ENCODE measurements around the gene SPN.
"Not testable (repeated sequence)": the region's sequence is repeated elsewhere in the genome, so short reads cannot be mapped to it uniquely, and the experiment has no call there.

The SPN gene

DNA sequence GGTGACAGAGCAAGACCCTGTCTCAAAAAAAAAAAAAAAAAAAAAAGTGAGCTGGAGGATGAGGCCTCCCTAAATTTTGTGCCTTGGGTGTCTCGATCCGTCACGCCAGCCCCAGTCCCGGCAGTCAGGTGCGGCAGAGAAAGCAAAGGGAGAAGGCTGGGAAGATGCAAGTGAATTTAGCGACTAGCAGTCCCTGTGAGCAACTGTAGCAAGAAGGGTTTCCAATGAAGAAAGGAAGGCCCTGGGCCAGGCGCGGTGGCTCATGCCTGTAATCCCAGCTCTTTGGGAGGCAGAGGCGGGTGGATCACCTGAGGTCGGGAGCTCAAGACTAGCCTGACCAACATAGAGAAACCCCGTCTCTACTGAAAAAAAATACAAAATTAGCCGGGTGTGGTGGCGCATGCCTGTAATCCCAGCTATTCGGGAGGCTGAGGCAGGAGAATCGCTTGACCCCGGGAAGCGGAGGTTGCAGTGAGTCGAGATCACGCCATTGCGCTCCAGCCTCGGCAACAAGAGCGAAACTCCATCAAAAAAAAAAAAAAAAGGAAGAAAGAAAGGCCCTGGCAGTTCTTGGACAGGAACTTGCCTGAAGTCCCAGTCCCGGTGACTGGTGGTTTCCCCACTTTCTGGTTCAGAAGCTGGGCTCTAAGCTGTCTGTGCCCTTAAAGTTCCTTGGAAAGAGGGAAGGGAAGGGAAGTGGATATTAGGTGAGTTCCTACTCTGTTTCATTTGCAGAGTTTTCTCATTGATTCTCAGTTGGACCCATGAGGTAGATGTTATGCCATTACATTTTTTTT is 14.1 kb downstream of the SPN start:
- DNase-seq (ENCODE audit: low read depth) = no peak

DNA sequence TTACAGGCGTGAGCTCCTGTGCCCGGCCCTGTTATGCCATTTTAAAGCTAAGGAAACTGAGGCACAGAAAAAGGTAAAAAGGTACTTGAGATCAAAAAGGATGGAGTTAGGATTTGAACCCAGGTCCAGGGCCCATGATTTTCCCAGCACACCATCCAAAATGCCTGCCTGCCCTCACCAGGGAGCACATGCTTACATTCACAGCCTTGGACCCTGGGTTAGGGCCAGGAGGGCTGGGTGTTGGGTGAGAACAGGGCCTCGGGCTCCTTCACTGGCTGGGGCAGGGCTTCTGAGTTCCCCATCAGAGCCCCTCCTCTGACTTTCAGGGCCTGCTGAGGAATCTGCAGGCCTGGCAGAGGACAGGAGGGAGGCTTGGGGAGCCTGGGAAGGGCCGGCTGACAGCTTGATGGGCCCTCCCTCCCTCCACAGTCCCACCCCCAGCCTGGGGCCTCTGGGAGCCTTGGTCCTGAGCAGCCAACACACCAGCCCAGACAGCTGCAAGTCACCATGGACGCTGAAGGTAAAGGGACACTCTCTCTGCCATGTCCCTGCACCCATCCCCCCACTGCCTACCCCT is 15.7 kb downstream of the SPN start, which contains the start of gene QPRT:
QPRT (plus strand) TSS at position 490 of the 577 bp plus-strand sequence; CDS start at position 508, 18 bp downstream.
- DNase-seq (ENCODE audit: low read depth) = no peak

DNA sequence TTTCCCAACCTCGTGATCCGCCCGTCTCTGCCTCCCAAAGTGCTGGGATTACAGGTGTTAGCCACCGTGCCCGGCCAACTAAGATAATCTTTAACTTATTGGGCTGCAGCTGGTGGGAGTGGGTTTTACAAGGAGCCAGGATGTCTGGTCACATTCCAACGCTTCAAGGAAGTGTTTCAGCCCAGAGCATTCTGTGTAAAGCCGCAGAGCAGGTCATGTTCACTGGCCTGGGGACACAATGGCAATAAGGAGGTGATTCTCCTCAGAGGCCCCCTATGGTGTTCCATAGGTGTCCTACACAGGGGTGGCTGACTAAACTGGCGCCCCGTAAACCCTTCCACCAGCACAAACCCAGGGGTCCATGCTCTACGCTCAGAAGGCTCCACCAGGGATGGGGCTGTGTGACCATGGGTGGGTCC is 17.1 kb downstream of the SPN start:
- DNase-seq (ENCODE audit: low read depth) = no peak

DNA sequence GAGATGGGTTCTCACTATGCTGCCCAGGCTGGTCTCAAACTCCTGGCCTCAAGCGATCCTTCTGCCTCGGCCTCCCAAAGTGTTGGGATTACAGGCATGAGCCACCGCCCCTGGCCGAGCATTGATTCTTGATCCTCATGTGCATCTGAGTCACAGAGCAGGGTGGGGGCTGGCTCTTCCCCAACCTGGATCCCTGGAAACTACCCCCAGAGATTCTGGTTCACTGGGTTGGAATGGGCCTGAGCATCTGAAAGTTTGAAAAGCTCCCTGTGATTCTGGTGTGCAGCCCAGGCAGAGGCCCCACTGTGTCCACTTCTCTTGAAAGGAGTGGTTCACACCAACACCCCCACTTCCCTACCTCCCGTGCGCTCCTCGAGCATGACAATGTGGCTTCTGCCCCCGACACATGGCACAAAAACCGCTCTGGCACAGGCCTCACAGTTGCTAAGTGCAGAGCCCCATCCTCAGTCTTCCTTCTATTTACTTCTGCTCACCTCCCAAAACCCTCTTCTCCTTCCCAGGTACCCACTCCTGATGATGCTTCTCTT is 20.6 kb downstream of the SPN start:
- no peak for DNase-seq (ENCODE audit: low read depth)

DNA sequence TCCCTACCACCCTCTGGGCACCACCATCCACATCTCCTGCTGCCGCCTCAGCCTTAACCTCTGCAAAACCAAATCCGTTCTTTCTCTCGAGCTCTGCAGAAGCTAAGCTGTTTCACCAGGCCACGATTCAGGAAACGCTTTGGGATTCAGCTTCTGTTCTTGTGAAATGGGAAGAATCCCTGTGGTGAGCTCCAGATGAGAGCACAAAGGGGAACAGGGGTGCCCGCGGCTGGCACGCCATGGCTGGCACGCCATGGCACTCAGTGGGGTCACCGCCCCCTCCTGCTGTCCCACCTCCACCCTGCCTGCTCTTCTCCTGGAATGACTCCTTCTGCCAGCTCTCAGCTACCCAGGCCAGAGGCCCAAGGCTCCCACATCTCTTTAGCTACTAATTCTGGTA is 21.6 kb downstream of the SPN start:
- DNase-seq (ENCODE audit: low read depth) = no peak

DNA sequence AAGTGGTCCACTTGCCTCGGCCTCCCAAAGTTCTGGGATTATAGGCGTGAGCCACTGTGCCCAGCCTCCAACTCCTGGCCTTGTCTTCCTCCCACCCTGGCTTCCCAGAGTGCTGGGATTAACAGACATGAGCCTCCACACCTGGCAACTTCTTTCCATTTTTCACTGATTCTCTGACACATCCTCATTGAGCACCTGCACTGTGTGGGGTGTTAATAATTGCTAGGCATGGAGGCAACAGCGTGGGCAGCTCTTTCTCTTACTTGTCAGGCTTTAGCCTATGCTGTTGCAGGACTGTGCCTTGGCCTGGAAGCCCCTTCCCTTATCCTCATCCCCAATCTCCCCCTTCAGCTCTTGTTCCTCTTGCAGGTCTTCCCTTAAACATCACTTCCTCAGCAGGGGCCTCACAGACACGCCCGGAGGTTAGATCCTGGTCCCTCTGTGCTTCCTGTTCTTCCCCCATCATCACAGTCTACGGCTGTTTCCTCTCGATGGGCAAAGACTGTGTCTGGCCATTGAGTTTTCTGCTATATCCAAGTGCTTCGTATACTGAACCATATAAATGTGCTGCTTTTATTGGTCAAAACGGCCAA is 23.8 kb downstream of the SPN start:
- no peak for DNase-seq (ENCODE audit: low read depth)

DNA sequence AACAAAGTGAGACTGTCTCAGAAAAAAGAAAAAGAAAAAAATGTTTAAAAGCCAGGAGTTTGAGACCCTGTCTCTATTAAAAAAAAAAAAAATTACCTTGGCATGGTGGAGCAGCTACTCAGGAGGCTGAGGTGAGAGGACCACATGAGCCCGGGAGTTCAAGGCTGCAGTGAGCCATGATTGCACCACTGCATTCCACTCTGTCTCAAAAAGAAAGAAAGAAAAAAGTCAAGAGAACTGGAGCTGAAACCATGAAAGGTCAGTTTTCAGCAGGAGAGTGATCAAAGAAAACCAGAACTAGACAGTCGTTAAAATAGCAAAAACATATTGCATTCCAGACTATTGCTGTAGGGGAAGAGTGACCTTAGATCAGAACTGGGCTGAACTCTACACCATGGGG is 24.7 kb downstream of the SPN start:
- DNase-seq (ENCODE audit: low read depth) = no peak

DNA sequence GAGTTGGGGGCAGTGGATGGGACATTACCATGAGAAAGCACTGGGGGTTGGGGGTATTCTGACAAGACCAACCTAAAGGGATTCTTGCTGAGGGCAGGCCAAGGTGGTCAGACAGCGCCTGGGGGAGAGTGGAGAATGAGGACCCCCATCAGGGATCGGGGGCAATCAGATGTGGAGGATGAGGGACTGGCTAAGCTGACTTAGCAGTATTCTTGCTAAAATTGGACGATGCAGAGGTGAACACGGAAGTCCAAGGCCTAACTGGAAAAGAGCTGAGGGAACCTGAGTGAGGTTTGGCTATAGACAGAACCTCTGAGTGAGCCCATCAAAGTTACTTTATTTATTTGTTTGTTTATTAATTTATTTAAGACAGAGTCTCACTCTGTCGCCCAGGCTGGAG is 25.1 kb downstream of the SPN start:
- DNase-seq (ENCODE audit: low read depth) = no peak

DNA sequence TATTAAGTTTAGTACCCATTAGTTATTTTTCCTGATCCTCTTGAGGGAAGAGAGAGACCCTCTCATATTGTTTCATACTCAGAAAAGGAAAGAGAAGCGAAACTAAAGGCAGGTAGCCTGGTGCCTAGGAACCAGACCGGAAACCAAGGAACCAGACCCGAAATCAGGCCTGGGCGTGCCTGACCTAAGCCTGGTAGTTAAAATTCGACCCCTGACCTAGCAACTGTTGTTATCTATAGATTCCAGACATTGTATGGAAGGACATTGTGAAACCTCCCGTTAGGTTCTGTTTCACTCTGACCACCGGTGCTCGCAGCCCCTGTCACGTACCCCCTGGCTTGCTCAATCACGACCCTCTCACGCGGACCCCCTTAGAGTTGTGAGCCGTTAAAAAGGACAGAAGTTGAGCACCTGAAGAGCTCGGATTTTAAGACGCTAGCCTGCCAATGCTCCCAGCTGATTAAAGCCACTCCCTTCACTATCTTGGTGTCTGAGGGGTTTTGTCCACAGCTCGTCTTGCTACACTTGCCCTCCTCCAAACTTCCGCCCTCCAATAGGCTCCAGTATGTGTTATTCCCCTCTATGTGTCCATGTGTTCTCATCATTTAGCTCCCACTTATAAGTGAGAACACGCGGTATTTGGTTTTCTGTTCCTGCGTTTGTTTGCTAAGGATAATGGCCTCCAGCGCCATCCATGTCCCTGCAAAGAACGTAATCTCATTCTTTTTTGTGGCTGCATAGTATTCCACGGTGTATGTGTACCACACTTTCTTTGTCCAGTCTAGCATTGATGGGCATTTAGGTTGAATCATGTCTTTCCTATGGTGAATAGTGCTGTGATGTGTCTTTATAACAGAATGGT is 26.7 kb downstream of the SPN start:
- DNase-seq (ENCODE audit: low read depth) = not testable (repeated sequence)

DNA sequence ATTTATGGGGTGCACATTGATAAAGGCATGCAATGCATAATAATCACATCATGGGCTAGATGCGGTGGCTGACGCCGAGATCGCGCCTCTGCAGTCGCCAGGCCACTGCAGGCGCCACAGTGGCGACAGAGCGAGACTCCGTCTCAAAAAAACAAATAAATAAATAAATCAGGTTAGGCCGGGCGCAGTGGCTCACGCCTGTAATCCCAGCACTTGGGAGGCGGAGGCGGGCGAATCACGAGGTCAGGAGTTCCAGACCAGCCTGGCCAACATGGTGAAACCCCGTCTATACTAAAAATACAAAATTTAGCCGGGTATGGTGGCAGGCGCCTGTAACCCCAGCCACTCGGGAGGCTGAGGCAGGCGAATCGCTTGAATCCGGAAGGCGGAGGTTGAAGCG is 29.6 kb downstream of the SPN start:
- DNase-seq (ENCODE audit: low read depth) = not testable (repeated sequence)

DNA sequence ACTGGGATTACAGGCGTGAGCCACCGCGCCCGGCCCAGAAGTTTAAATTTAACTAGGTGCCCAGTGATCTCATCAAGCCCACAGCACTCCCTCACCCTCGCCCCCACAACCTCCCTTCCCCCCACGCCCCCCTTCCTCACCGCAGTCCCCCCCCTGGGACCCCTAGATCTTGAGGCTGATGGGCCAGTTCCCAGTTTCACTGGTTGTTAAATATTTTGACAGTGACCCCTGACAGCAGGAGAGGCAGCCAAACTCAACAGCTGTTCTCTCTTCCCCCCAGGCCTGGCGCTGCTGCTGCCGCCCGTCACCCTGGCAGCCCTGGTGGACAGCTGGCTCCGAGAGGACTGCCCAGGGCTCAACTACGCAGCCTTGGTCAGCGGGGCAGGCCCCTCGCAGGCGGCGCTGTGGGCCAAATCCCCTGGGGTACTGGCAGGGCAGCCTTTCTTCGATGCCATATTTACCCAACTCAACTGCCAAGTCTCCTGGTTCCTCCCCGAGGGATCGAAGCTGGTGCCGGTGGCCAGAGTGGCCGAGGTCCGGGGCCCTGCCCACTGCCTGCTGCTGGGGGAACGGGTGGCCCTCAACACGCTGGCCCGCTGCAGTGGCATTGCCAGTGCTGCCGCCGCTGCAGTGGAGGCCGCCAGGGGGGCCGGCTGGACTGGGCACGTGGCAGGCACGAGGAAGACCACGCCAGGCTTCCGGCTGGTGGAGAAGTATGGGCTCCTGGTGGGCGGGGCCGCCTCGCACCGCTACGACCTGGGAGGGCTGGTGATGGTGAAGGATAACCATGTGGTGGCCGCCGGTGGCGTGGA is 31.5 kb downstream of the SPN start:
- DNase-seq (ENCODE audit: low read depth) = no peak

DNA sequence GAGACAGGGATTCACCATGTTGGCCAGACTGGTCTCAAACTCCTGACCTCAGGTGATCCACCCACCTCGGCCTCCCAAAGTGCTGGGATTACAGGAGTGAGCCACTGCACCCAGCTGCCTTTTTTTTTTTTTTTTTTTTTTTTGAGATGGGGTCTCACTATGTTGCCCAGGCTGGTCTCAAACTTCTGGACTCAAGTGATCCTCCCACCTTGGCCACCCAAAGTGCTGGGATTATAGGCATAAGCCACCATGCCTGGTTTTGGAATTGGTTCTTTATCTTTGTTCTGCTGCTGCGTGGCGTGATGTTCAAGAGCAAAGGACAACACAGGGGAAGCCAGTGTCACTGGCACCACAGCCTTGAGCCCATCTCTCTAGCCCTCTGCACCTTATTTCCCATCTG is 32.6 kb downstream of the SPN start:
- not testable (repeated sequence) for DNase-seq (ENCODE audit: low read depth)

DNA sequence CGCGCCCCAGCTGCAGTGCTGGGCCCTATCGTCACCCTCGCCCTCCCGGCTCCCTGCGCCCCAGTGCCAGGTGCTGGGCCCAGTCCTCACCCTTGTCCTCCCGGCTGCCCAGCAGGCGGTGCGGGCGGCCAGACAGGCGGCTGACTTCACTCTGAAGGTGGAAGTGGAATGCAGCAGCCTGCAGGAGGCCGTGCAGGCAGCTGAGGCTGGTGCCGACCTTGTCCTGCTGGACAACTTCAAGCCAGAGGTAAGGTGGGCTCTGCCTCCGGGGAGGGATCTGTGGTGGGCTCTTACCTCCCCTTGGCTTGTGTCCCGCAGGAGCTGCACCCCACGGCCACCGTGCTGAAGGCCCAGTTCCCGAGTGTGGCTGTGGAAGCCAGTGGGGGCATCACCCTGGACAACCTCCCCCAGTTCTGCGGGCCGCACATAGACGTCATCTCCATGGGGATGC is 33.9 kb downstream of the SPN start:
- no peak for DNase-seq (ENCODE audit: low read depth)

DNA sequence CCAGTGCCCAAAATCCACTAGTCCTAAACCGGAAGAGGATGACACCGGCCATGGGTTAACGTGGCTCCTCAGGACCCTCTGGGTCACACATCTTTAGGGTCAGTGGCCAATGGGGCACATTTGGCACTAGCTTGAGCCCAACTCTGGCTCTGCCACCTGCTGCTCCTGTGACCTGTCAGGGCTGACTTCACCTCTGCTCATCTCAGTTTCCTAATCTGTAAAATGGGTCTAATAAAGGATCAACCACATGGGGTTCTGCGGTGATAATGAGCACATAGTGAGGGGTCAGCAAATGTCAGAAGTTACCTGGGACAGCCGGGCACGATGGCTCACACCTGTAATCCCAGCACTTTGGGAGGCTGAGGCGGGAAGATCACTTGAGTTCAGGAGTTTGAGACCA is 34.3 kb downstream of the SPN start:
- DNase-seq (ENCODE audit: low read depth) = no peak

DNA sequence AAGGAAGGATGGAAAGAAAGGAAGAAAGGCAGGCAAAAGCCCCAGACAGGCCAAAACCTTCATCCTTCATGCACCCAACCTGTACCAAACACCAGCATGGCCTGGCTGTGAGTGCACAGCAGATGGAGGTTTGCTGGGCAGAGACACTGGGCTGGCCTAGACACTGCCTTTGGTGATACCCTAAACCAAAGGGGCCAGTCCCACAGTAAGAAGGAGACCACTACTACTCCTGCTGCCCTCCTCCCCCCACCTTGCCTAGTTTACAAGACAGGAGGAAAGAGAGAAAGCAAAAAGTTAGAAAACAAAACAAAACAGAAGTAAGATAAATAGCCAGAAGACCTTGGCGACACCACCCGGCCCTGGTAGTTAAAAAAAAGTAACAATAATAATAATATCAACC is 35.0 kb downstream of the SPN start:
- DNase-seq (ENCODE audit: low read depth) = no peak

DNA sequence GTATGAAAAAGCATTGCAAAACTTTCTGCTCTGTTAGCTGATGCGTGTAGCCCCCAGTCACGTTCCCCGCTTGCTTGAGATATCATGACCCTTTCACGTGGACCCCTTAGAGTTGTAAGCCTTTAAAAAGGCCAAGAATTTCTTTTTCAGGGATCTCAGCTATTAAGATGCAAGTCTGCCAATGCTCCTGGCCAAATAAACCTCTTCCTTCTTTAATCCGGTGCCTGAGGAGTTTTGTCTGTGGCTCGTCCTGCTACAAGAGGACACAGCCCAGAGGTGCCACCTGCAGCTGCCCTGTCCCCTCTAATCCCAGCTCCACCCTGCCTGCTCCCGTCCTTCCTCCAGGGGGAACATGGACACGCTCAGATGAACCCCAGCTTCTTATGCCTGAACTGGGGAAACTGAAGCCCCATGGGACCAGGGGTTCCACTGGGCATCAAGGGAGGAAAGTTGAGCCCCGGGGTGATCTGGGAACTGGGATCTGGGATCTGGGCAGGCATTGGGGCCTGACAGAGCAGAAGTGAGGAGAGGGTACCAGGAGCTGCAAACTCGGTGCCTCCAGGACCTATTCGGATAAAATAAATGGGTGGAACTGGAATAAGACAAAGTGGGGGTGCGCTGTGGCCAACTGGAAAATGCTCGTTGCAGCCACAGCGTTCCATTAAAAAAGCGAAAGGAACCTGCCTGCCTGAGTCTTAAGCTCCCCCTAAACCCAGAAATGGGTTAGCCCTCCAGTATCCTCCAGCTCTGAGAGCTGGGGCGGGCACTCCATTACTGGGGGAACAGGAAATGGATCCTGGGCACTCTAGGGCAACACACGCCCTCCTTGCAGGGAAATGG is 35.7 kb downstream of the SPN start:
- no peak for DNase-seq (ENCODE audit: low read depth)

DNA sequence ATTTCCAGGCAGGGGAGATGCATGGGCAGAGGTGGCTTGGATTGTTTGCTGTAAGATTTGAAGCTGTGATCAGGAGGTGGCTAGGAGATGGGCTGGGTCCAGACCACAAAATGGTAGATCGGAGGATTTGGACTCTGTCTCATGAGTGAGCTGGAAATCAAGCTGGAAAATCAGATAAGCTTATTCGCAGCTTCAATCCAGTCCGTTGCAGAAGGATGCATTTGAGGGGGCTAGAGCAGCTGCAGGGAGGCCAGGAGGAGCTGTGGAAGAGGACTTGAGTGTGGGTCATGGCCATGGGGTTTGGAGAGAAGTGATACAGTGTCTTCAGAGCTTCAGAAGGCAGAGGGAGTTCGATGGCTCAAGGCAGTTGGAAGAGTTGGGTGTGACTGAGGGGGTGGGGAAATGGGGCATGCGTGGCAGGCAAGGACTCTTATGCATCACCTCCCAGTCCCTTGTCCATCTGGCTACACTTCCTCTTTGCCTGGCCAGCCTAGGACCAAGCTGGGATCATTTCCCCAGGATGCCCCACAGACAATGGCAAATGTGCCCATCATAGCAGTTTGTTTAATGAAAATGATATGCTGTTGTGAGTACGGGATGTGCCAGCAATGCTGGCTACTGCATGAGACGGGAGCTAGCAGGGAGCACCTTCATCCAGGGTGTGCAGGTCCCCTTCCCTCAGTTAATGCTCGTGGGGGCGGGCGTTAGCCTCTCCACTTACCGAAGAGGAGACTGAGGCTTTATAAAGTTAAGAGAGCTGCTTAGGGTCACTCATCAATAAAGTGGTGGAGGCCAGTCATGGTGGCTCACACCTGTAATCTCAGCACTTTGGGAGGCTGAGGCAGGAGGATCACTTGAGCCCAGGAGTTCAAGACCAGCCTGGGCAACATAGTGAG is 36.5 kb downstream of the SPN start:
- no peak for DNase-seq (ENCODE audit: low read depth)

DNA sequence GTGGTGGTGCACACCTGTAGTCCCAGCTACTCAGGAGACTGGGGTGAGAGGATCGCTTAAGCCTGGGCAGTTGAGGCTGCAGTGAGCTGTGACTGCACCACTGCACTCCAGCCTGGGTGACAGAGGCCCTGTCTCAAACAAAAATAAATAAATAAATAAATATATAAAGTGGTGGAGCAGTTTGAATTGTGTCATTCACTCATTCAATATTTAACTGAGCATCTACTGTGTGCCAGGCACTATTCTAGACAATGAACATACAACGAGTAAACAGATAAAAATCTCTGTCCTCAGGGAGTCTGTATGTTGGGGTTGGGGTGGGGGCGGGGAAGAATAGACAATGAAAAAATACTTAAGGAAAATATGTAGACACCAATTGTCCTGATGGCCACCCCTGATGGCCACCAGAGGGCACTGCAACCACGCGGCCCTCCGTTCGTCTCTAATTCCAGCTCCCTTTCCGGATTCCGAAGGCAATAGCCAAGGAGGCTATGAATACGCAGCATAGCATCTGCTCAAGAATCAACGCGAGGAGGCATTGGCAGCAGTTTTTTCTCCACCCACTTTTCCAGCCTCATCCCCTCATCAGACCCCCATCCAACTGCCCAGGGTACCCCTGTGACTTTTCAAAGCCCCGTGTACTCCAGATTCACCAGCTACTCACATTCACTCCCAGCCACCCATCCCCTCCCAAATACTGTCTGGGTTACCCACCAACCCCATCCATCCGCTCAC is 37.4 kb downstream of the SPN start:
- peak; percentile 73 for DNase-seq (ENCODE audit: low read depth)

DNA sequence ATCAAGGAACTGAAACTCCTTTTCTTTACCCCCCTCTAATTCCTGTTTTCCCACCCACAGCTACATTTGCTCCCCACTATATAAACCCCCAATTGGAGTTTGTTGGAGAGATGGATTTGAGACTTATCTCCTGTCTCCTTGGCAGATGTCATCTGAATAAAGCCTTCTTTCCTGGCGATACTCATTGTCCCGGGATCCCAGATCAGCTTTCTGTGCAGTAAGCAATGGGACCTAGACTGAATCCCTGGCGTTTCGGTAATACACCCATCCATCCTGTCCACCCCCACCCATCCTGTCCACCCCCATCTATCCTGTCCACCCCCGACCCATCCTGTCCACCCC is 38.1 kb downstream of the SPN start:
- no peak for DNase-seq (ENCODE audit: low read depth)
